22Rv1 (cell line): ENCODE measurements around the gene MEF2A.

Experiments
- ZFX ChIP-seq: fragments of 450-650 bp; IDR thresholded peaks from 2 replicates; pipeline ENCODE4 v1.6.1; 2017; ENCODE audit warnings: antibody characterized with exemption, borderline replicate concordance
- TF ChIP-seq, protein P1 (sequence below): fragments of 450-650 bp; IDR thresholded peaks from 2 replicates; pipeline ENCODE4 v1.5.1; 2017; ENCODE audit warnings: mild to moderate bottlenecking

DNA sequence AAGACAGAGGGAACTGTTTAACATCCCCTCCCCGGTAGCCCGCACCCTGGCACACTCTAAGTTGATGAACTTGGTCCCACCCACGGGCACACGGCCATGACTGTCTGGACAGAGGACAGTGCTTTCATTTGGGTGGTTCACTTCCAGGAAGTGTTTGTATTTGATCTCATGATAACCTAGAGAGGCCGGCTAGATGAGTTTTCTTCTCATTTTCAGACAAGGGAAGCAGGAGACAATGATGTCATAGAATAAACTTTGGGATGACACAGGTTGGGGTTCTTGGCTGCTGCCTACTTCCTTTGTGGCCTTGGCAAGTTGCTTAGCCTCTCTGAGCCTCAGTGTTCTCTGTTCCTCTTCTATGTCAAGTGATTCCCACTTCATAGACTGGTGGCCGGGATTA lies 183.6 kb downstream of the MEF2A start:
- TF ChIP-seq, protein P1, sequence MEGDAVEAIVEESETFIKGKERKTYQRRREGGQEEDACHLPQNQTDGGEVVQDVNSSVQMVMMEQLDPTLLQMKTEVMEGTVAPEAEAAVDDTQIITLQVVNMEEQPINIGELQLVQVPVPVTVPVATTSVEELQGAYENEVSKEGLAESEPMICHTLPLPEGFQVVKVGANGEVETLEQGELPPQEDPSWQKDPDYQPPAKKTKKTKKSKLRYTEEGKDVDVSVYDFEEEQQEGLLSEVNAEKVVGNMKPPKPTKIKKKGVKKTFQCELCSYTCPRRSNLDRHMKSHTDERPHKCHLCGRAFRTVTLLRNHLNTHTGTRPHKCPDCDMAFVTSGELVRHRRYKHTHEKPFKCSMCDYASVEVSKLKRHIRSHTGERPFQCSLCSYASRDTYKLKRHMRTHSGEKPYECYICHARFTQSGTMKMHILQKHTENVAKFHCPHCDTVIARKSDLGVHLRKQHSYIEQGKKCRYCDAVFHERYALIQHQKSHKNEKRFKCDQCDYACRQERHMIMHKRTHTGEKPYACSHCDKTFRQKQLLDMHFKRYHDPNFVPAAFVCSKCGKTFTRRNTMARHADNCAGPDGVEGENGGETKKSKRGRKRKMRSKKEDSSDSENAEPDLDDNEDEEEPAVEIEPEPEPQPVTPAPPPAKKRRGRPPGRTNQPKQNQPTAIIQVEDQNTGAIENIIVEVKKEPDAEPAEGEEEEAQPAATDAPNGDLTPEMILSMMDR: no peak
- no peak for TF ChIP-seq ZFX
